ENCODE measurements around the gene WDR1.

WDR1 gene

GRCh38 chr4:10099499-10100325 lies 16.9 kb downstream of the WDR1 start:
- DNase-seq (ENCODE audit: low read depth in 2 of 2): no peak

DNA sequence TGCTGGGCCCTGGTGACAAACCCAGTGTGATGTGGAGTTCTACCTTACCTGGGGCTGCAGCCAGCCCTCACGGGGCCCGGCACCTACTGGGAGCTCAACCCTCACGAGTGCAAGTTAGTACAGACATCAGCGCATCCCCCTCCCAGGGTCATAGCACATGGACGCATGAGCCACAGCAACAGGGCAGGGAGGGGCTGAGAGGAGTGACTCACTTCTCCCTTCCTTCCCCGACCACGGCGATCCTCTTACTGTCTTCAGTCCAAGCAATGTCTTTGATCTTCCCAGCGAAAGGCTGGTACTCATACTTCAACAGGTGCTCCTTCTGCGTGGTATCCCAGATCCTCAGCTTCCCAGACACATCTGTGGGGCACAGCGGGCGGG lies 17.8 kb downstream of the WDR1 start:
- DNase-seq (ENCODE audit: low read depth in 2 of 2): no peak

GRCh38 chr4:10097906-10098779 lies 18.5 kb downstream of the WDR1 start:
- no peak for DNase-seq (ENCODE audit: low read depth in 2 of 2)

GRCh38 chr4:10096978-10097335 lies 19.6 kb downstream of the WDR1 start:
- no peak for DNase-seq (ENCODE audit: low read depth in 2 of 2)

GRCh38 chr4:10096201-10096977 lies 20.2 kb downstream of the WDR1 start:
- peak; percentile 56 to 68 for DNase-seq (ENCODE audit: low read depth in 2 of 2)

GRCh38 chr4:10095296-10095991 lies 21.2 kb downstream of the WDR1 start:
- DNase-seq (ENCODE audit: low read depth in 2 of 2): no peak

DNA sequence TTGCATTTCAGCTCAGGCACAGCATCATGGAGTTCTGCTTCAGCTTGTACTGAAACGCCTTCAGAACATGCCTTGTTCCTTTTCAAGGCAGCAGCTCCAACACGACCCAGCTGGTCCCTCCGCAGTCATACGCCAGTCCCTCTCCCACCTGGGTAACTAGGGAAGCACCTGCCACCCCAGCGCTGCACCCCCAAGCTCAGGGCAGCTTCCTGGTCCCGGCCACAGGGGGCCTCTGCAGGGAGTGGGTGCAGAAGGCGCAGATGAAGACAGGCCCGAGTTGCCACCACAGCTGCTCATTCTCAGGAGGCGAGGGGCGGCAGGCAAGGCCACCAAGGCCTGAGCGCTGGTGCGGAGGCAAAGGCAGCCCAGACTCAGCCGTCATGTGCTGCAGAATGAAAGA lies 21.8 kb downstream of the WDR1 start:
- DNase-seq (ENCODE audit: low read depth in 2 of 2): no peak

GRCh38 chr4:10093801-10094552 lies 22.6 kb downstream of the WDR1 start:
- no peak for DNase-seq (ENCODE audit: low read depth in 2 of 2)

- no peak for DNase-seq (ENCODE audit: low read depth in 2 of 2)
These were observed 23.4 kb downstream of the WDR1 start for GRCh38 chr4:10093271-10093621.

DNA sequence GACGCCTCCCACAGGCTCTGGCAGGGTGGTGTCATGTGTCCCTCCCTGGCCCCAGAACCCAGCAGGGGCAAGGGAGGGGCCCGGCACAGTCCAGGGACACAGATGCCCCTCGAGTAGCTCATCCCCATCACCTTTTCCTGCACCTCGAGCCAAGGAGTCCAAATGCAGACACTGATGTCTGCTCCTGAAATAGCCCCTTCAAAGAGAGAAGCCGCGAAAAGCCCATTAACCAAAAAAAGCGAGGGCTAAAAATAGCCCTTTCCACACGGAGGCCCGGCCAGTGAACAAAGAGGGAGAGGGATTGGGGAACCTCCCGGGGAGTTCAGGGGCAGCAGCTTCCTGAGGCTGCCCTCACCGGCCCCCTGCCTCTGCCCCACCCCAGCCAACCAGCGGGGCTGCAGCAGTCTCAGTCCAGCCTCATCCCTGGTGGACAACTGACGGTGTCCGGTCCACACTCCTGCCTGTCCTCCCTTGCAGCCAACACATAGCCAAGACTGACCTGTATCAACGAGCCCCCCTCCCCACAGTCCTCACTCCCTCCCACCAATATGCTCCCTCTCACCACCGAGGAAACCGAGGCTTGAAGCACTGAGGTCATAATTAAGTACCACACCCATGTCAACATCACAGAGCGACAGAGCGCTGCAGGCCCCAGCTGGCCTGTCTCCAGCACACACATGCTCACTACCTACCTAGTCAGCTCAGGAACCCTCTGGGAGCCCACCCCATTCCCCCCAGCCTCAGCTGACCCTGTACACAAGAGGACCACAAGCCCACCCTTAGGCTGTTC lies 23.9 kb downstream of the WDR1 start:
- no peak for DNase-seq (ENCODE audit: low read depth in 2 of 2)

DNA sequence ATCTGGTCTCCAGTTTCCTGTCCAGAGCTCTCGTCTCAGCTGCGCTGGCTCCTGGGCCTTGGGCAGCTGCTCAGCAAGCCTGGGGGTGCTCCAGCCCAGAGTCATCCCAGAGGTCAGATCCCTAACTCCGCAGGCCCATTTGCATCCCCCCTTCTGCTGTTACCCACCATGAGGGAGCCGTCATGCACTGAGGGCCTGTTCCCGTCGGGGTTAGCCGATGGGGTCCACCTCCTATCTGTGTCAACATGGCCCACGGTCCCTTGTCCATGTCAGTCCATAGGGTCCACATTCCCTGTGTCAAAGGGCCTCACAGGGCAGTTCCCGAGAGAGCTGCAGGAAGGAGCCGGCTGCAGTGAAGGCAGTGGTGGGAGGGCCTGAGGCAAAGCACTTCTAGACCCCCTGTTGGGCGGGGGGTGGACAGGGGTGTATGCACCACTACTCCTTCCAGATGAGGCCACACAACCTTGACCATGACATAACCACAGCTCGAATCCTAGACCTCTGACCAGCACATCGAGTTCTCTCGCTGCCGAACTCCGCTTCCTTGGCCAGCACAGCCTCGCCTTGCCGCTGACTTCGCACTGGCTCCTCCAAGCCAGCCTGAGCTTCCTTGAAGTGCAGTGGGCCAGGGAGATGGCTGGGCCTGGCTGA lies 24.9 kb downstream of the WDR1 start:
- no peak for DNase-seq (ENCODE audit: low read depth in 2 of 2)

GRCh38 chr4:10090467-10091250 lies 25.9 kb downstream of the WDR1 start:
- DNase-seq (ENCODE audit: low read depth in 2 of 2): no peak

DNA sequence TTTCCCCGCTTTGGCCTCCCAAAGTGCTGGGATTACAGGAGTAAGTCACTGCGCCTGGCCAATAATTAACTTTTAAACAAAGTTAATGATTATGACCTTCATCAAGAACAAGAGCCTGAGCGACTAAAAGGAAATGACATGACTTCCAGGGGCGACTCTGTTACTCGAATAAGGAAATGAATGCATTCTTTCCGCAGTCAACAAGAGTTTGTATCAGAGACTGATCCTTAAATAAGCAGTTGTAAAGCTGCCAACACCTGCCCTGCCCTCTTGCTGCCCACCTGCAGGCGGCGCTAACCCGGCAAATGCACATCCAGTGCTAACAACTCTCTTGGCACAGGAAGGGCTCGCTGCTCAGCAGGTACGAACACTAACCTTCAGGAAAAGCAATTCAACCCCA lies 27.3 kb downstream of the WDR1 start:
- DNase-seq (ENCODE audit: low read depth in 2 of 2): no peak

DNA sequence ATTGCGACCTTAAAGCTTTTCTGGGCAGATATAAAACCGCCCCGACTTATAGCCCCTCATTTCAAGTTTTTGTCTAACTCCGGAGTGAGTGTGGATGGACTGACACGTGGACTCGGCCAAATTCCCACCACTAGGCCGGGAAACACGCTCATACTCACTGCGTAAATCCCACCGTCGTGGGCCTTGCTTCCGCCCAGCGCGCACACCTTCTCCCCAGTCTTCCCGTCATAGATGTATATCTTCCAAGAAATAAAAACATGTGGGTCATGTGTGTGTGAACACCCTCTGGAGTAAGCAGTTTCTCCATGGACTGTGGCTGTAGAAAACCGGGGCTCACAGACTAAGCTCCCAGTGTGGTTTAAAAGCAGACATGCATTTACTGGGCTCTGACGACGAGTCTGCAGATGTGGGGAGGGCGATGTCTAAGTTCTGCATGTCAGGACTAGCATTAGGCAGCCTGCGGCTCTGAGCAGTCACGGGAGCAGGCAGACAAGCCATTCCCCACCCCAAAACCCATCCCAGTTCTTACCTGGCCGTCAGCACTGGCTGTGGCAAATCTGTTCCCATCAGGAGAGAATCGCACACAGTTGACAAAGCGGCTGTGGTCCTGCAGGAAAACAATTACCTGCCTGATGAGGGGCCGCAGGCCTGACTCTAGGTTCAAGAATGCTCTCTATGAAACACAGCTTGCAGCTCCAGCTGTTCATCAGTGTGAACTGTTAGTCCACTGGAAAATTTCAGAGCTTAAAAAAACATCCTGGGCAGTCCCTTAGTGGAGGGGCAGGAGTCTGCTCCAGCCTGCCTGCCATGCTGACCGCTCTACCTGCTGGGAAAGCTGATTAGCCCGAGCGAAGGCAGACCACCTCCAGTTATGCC lies 28.2 kb downstream of the WDR1 start:
- no peak for DNase-seq (ENCODE audit: low read depth in 2 of 2)

- no peak for DNase-seq (ENCODE audit: low read depth in 2 of 2)
These were observed 29.3 kb downstream of the WDR1 start for GRCh38 chr4:10087152-10087791.

GRCh38 chr4:10086506-10087120 lies 30.0 kb downstream of the WDR1 start:
- no peak for DNase-seq (ENCODE audit: low read depth in 2 of 2)

All from stimulated activated CD8-positive, alpha-beta memory T cell treated with anti-CD3 and anti-CD28 coated beads, Interleukin-2, amount 100 ng/mL, for 1 hour (primary cell).